Measurements from ENCODE around the gene GGA3.

- TF ChIP-seq CTCF (conservative IDR thresholded peaks at IDR 0.05; ENCODE audit: low read depth in 2 of 2): no peak
- no peak for TF ChIP-seq REST (IDR thresholded peaks at IDR 0.05; ENCODE audit: unreplicated experiment)
- TF ChIP-seq CREB1 (CRISPR knock-in tag; IDR thresholded peaks at IDR 0.05; ENCODE audit: low read depth): no peak
- TF ChIP-seq POLR2AphosphoS5 (IDR thresholded peaks at IDR 0.05; ENCODE audit: low read depth): no peak
- TF ChIP-seq EZH2phosphoT487 (IDR thresholded peaks at IDR 0.05; ENCODE audit: unreplicated experiment): no peak
These were observed 5.1 kb upstream of the GGA3 start for GRCh38 chr17:75266316-75267152.

Data from GM23338 (cell line).